ENCODE data around the gene CST1. TPM values are rescaled to one million over a fixed set of nuclear protein-coding genes. Genes with fewer than 3 reads are reported as not detected.
A peak's percentile ranks its signal among the peaks of the same experiment; 100 is the strongest.

Gene CST1
- total RNA-seq, 1 experiment from 2014 or later, result 2.6 TPM

- DNase-seq (ENCODE audit: low read depth), result no peak
Measured at GRCh38 chr20:23705895-23706294, 44.8 kb downstream of the CST1 start.

DNA sequence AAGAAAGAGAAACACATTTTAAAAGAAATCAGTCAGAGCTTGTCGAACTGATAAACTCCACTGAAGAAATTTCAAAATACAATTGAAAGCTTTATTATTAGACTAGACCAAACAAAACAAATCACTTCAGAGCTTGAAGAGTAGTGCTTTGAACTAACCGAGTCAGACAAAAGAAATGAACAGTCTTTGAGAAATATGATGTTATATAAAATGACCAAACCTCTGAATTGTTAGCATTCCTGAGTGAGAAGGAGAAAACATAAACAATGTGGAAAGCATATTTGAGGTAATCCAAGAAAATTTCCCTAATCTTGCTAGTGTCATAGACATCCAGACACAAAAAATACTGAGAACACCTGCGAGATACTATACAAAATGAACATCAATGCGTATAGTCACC lies 48.7 kb downstream of the CST1 start:
- peak; percentile 12 for DNase-seq (ENCODE audit: low read depth)

DNA sequence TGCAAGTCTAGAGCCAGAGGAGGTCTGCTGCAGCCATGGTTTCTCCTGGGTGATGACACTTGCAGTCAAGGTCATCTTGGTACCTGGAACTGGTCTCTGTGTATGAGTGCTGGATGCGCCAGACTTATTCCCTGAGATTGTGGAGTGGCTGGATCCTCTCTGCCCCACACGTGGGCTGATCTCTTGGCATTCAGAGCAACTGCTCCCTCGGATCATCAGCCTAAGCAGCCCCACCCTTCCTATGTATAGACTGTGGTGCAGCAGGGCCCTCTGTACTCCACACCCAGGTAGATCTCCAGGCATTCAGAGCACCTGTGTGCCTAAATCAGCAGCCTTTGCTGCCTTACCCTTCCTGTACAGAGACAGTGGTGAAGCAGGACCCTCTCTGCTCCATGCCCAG lies 49.8 kb downstream of the CST1 start:
- no peak for DNase-seq (ENCODE audit: low read depth)

- DNase-seq (ENCODE audit: low read depth), result no peak
Measured at GRCh38 chr20:23697947-23698346, 52.8 kb downstream of the CST1 start.

Other genes with a start within 250 kb of the CST1 start
- gene CST9L, start 182.5 kb downstream of the CST1 start, total RNA-seq (2014; rRNA removed; shearing (Covaris generic)), result not detected in 2 replicates
- not detected in 2 replicates for gene CST9, start 145.0 kb downstream of the CST1 start, total RNA-seq (2014; rRNA removed; shearing (Covaris generic))
- 330 and 411 TPM in 2 replicates for gene CST3, start 113.0 kb downstream of the CST1 start, total RNA-seq (2014; rRNA removed; shearing (Covaris generic))
- gene CST4, start 61.9 kb downstream of the CST1 start, total RNA-seq (2014; rRNA removed; shearing (Covaris generic)), result 1.1 TPM in 1 of 2 replicates, not detected in the other
- gene CST2, start 75.8 kb upstream of the CST1 start, total RNA-seq (2014; rRNA removed; shearing (Covaris generic)), result not detected in 2 replicates
- gene CST5, start 128.8 kb upstream of the CST1 start, total RNA-seq (2014; rRNA removed; shearing (Covaris generic)), result not detected in 2 replicates
- gene GGTLC1, start 237.8 kb upstream of the CST1 start, total RNA-seq (2014; rRNA removed; shearing (Covaris generic)), result not detected in 2 replicates